Neural crest cell (in vitro differentiated cells): ENCODE results near the gene MYBBP1A. TPM values are rescaled to one million over a fixed set of nuclear protein-coding genes. Genes with fewer than 3 reads are reported as not detected.
A peak's percentile ranks its signal among the peaks of the same experiment; 100 is the strongest.

Source experiments
- DNase-seq: peaks from one replicate; pipeline ENCODE4 v3.0.0; 2021; ENCODE audit warnings: low read depth, mixed read lengths, low spot score
- H3K27ac Mint-ChIP-seq: one replicate; pipeline ENCODE4 v1.8.0; 2021; ENCODE audit warnings: mild to moderate bottlenecking, mixed read lengths; ENCODE audit not compliant: unreplicated experiment
- H3K27me3 Mint-ChIP-seq: 2 replicates; pipeline ENCODE4 v1.8.0; 2021; ENCODE audit warnings: low read depth, mild to moderate bottlenecking, mixed read lengths
- H3K36me3 Mint-ChIP-seq: 2 replicates; pipeline ENCODE4 v1.8.0; 2021; ENCODE audit warnings: low read depth, mild to moderate bottlenecking, mixed read lengths
- H3K4me1 Mint-ChIP-seq: 2 replicates; pipeline ENCODE4 v1.8.0; 2021; ENCODE audit warnings: mixed read lengths
- H3K4me3 Mint-ChIP-seq: one replicate; pipeline ENCODE4 v1.8.0; 2021; ENCODE audit warnings: mild to moderate bottlenecking, mixed read lengths
- H3K9me3 Mint-ChIP-seq: 2 replicates; pipeline ENCODE4 v1.8.0; 2021; ENCODE audit warnings: mixed read lengths
- total RNA-seq: library from RNA; stranded (reverse); gene quantifications from 2 replicates; pipeline ENCODE4 v1.2.1, GENCODE V29; 2021
- TF ChIP-seq, protein P1 (sequence below): fragments of 200-600 bp; sonication (generic); conservative IDR thresholded peaks from 2 replicates; pipeline ENCODE4 v1.5.0; 2021; ENCODE audit warnings: antibody characterized with exemption, mild to moderate bottlenecking

Gene MYBBP1A
- total RNA-seq, 1 donor from 2014 or later = 69.3 TPM

DNA sequence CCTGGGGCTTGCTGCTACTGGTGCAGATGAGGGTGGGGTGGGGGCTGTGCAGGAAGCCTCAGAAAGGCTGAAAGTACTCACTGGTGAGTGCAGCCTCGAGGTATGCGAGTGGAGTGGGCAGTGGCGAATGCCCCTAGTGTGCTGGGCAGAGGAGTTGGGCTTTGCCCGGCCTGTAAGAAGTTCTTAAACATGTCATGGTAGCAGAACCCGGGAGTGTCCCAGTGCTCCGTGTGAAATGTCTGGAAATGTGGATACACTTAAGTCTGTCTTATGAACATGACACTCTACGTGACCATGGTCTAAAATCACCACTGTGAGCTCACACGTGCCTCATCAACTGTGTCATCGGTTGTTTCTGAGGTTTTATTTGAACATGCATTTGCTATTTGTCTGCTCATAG, 30.9 kb upstream of the MYBBP1A start:
- Mint-ChIP-seq H3K27ac (no peak overlapping the region), H3K4me1 (peaks cover 11% of the 10 kb centered on the region), H3K4me3 (peak overlapping the region; percentile 47), H3K36me3 (no peaks in the 10 kb centered on the region), H3K27me3 (peaks cover 46% of the 10 kb centered on the region), H3K9me3 (no peaks in the 10 kb centered on the region)
- TF ChIP-seq, protein P1, sequence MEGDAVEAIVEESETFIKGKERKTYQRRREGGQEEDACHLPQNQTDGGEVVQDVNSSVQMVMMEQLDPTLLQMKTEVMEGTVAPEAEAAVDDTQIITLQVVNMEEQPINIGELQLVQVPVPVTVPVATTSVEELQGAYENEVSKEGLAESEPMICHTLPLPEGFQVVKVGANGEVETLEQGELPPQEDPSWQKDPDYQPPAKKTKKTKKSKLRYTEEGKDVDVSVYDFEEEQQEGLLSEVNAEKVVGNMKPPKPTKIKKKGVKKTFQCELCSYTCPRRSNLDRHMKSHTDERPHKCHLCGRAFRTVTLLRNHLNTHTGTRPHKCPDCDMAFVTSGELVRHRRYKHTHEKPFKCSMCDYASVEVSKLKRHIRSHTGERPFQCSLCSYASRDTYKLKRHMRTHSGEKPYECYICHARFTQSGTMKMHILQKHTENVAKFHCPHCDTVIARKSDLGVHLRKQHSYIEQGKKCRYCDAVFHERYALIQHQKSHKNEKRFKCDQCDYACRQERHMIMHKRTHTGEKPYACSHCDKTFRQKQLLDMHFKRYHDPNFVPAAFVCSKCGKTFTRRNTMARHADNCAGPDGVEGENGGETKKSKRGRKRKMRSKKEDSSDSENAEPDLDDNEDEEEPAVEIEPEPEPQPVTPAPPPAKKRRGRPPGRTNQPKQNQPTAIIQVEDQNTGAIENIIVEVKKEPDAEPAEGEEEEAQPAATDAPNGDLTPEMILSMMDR = no peak
- no peak for DNase-seq

DNA sequence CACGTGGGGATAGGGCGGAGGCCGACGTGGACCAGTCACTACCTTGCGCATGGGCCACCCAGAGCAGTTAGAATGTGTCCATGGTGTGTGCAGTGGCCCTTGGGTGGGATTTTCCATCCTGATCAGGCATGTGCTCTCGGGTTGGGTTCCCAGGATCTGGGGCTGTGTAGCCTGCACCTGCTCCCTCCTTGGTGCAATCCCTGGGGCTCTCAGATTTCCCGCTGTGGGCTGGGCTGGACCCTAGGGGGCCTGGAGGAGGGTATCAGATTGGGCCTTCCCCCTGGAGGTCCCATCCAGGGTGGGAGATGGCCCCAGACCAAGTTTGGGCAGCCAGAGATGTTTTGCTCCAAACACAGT, 30.4 kb upstream of the MYBBP1A start:
- H3K4me3 Mint-ChIP-seq = peak overlapping the region; percentile 70

DNA sequence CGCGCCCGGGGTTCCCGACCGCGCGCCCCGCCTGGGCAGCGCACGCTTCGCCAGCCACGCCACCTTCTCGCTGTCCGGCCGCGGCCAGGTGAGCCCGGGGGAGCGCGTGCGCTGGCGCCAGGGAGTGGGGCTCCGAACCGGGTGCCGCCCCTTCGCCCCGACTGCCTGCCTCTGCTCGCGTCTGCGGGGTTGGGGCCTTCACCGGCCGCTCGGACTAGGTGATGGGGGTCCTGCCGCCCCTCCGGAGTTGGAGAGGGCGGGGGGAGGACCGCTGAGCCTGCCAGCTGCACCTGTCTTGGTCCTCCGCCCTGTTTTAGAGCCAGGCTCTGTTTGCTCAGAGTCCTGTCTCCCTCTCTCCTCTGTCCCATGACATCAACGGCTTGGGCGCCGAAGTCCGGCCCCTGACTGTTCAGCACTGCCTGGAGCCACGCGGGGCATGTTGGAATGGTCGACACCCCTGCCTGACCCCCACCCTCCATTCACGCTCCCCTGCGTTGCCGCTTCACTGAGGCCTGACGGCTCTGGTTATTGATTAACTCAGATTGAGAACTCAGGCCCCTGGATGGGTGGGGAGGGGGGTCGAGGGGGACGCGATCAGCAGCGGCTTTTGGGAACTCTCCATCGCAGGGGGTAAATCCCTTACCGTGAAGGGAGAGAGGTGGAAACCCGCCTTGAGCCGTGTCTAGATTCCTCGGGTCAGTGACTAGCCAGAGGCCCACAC, 29.9 kb upstream of the MYBBP1A start:
- Mint-ChIP-seq H3K4me3 (peak overlapping the region; percentile 70), H3K4me1 (peaks cover 11% of the 10 kb centered on the region), H3K27ac (no peak overlapping the region), H3K27me3 (peaks cover 40% of the 10 kb centered on the region), H3K9me3 (no peaks in the 10 kb centered on the region), H3K36me3 (no peaks in the 10 kb centered on the region)
- TF ChIP-seq, protein P1 = no peak
- DNase-seq = no peak

More for the DNA sequence above, 30.4 kb upstream of the MYBBP1A start:
- H3K27ac Mint-ChIP-seq = no peak overlapping the region
- H3K27me3 Mint-ChIP-seq = peaks cover 45% of the 10 kb centered on the region
- DNase-seq = no peak
- H3K4me1 Mint-ChIP-seq = peaks cover 11% of the 10 kb centered on the region
- no peaks in the 10 kb centered on the region for H3K36me3 Mint-ChIP-seq
- TF ChIP-seq, protein P1 = no peak
- no peaks in the 10 kb centered on the region for H3K9me3 Mint-ChIP-seq

DNA sequence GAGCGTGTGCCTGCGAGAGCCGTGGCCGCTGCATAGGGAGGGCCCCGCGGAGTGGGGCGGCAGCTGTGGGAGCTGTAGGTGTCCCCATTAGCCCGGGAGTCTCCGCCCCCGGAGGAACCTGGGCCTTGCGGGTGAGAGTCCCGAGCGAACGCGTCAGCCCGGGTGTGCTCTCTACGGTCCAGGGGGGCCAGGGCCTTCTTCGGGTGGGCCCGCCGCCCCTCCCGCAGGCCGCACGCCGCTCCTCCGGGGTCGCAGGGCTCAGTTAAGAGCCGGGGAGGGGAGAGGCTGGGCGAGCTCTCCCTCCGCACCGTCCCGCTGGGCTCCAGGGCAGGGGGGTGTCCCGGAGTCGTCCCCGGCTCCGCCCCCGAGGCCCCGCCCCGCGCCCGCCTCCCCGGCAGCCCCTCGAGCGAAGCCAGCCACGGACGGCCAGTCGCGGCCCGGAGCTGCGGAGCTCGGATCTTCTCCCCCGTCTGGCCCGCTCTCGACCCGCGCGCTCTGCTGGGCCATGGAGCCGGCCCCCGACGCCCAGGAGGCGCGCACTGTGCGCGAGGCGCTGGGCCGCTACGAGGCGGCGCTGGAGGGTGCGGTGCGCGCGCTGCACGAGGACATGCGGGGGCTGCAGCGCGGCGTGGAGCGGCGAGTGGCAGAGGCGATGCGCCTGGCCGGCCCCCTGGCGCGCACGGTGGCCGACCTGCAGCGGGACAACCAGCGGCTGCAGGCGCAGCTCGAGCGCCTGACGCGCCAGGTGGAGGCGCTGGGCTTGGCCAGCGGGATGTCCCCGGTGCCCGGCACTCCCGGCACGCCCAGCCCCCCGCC, 29.1 kb upstream of the MYBBP1A start, which contains the start of gene SMTNL2:
SMTNL2 (plus strand) TSS at position 429 of the 816 bp plus-strand sequence; CDS start at position 506, 77 bp downstream.
- H3K36me3 Mint-ChIP-seq = no peaks in the 10 kb centered on the region
- peaks cover 11% of the 10 kb centered on the region for H3K4me1 Mint-ChIP-seq
- peak within 1 kb of the TSS; percentile 90 for H3K4me3 Mint-ChIP-seq
- no peak within 1 kb of the TSS for H3K27ac Mint-ChIP-seq
- peaks cover 40% of the 10 kb centered on the region for H3K27me3 Mint-ChIP-seq
- H3K9me3 Mint-ChIP-seq = no peaks in the 10 kb centered on the region
- TF ChIP-seq, protein P1 = peak; percentile 29
- DNase-seq = peak; percentile 38

DNA sequence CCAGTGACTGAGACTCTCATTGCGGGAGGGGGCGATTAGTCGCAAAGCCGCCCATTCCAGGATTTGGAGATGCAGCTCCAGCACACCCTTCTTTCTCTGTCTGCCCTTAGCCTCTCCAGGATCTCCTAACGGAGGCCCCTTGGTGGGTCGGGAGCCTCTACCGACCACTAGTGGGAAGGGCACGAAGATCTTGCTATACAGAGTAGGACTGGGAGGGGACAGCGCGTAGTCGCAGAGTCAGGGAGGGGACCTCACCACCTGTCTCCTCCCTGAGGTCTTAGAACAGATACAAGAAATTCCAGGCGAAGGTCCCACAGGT, 28.6 kb upstream of the MYBBP1A start:
- DNase-seq = peak; percentile 44
- peaks cover 11% of the 10 kb centered on the region for H3K4me1 Mint-ChIP-seq
- H3K27me3 Mint-ChIP-seq = peaks cover 40% of the 10 kb centered on the region
- H3K27ac Mint-ChIP-seq = no peak overlapping the region
- peak overlapping the region; percentile 90 for H3K4me3 Mint-ChIP-seq
- TF ChIP-seq, protein P1 = peak; percentile 68
- H3K36me3 Mint-ChIP-seq = no peaks in the 10 kb centered on the region
- no peaks in the 10 kb centered on the region for H3K9me3 Mint-ChIP-seq
